ENCODE measurements around the gene ZFR2. TPM values are rescaled to one million over a fixed set of nuclear protein-coding genes. Genes with fewer than 3 reads are reported as not detected.
A peak's percentile ranks its signal among the peaks of the same experiment; 100 is the strongest.

ZFR2 gene
- total RNA-seq, 1 donor from 2014 or later: not detected

GRCh38 chr19:3782903-3783302 lies 85.9 kb downstream of the ZFR2 start:
- peaks cover 9% of the 10 kb centered on the region for H3K27me3 ChIP-seq
- no peaks in the 10 kb centered on the region for H3K36me3 ChIP-seq
- H3K9me3 ChIP-seq: peaks cover 10% of the 10 kb centered on the region
- no peak for TF ChIP-seq POLR2AphosphoS5 (IDR thresholded peaks at IDR 0.05; ENCODE audit: insufficient read depth in 1 of 2, low read depth in 1 of 2)
- no peak overlapping the region for H3K4me3 ChIP-seq
- peaks cover 10% of the 10 kb centered on the region for H3K4me1 ChIP-seq
- DNase-seq (ENCODE audit: extremely low spot score in 2 of 2): no peak
- intact Hi-C loops (cut with DNase I): no loop called here
- no peak overlapping the region for H3K27ac ChIP-seq

- H3K4me3 ChIP-seq: no peak overlapping the region
- H3K9me3 ChIP-seq: peaks cover 10% of the 10 kb centered on the region
- peaks cover 9% of the 10 kb centered on the region for H3K27me3 ChIP-seq
- H3K27ac ChIP-seq: no peak overlapping the region
- intact Hi-C loops (cut with DNase I): no loop called here
- no peaks in the 10 kb centered on the region for H3K36me3 ChIP-seq
- TF ChIP-seq CTCF (IDR thresholded peaks at IDR 0.05) (no peak), POLR2AphosphoS5 (IDR thresholded peaks at IDR 0.05; ENCODE audit: insufficient read depth in 1 of 2, low read depth in 1 of 2) (no peak)
- no peak for DNase-seq (ENCODE audit: extremely low spot score in 2 of 2)
- peaks cover 10% of the 10 kb centered on the region for H3K4me1 ChIP-seq
Measured at GRCh38 chr19:3782330-3782729, 86.5 kb downstream of the ZFR2 start.

GRCh38 chr19:3781603-3782002 lies 87.2 kb downstream of the ZFR2 start:
- peaks cover 10% of the 10 kb centered on the region for H3K4me1 ChIP-seq
- no peak overlapping the region for H3K4me3 ChIP-seq
- TF ChIP-seq POLR2A (IDR thresholded peaks at IDR 0.05) (no peak), POLR2AphosphoS5 (IDR thresholded peaks at IDR 0.05; ENCODE audit: insufficient read depth in 1 of 2, low read depth in 1 of 2) (no peak), CTCF (IDR thresholded peaks at IDR 0.05) (no peak)
- peaks cover 10% of the 10 kb centered on the region for H3K9me3 ChIP-seq
- no peak overlapping the region for H3K27ac ChIP-seq
- H3K36me3 ChIP-seq: no peaks in the 10 kb centered on the region
- H3K27me3 ChIP-seq: peaks cover 9% of the 10 kb centered on the region
- intact Hi-C loops (cut with DNase I): no loop called here
- DNase-seq (ENCODE audit: extremely low spot score in 2 of 2): no peak

- TF ChIP-seq POLR2AphosphoS5 (IDR thresholded peaks at IDR 0.05; ENCODE audit: insufficient read depth in 1 of 2, low read depth in 1 of 2): no peak
- TF ChIP-seq POLR2A (IDR thresholded peaks at IDR 0.05): no peak
- TF ChIP-seq CTCF (IDR thresholded peaks at IDR 0.05): no peak
- no peak for DNase-seq (ENCODE audit: extremely low spot score in 2 of 2)
- H3K36me3 ChIP-seq: no peaks in the 10 kb centered on the region
- no peak overlapping the region for H3K4me3 ChIP-seq
- intact Hi-C loops (cut with DNase I): no loop called here
- no peak overlapping the region for H3K27ac ChIP-seq
- peaks cover 10% of the 10 kb centered on the region for H3K9me3 ChIP-seq
- peaks cover 7% of the 10 kb centered on the region for H3K27me3 ChIP-seq
- peaks cover 10% of the 10 kb centered on the region for H3K4me1 ChIP-seq
Measured at GRCh38 chr19:3780786-3781304, 88.0 kb downstream of the ZFR2 start.

- Histone ChIP-seq H3K9me3 (peaks cover 10% of the 10 kb centered on the region), H3K27ac (no peak overlapping the region), H3K4me1 (no peaks in the 10 kb centered on the region), H3K36me3 (no peaks in the 10 kb centered on the region), H3K27me3 (no peaks in the 10 kb centered on the region), H3K4me3 (no peak overlapping the region)
- intact Hi-C loops (cut with DNase I): no loop called here
- peak in 1 of 2 donors; percentile 95 for DNase-seq (ENCODE audit: extremely low spot score in 2 of 2)
- no peak for TF ChIP-seq POLR2A (IDR thresholded peaks at IDR 0.05)
- no peak for TF ChIP-seq POLR2AphosphoS5 (IDR thresholded peaks at IDR 0.05; ENCODE audit: insufficient read depth in 1 of 2, low read depth in 1 of 2)
- no peak for TF ChIP-seq CTCF (IDR thresholded peaks at IDR 0.05)
Measured at GRCh38 chr19:3778899-3779723, 89.7 kb downstream of the ZFR2 start.
